GM21619 (cell line): Measurements from ENCODE around the gene CIART.
"Not testable (repeated sequence)": the region's sequence is repeated elsewhere in the genome, so short reads cannot be mapped to it uniquely, and the experiment has no call there.

ENCODE experiments used
- ATAC-seq: cut with Tn5 transposase; IDR thresholded peaks from one replicate; pipeline ENCODE4 v1.9.1; 2021; ENCODE audit not compliant: unreplicated experiment

Gene CIART

DNA sequence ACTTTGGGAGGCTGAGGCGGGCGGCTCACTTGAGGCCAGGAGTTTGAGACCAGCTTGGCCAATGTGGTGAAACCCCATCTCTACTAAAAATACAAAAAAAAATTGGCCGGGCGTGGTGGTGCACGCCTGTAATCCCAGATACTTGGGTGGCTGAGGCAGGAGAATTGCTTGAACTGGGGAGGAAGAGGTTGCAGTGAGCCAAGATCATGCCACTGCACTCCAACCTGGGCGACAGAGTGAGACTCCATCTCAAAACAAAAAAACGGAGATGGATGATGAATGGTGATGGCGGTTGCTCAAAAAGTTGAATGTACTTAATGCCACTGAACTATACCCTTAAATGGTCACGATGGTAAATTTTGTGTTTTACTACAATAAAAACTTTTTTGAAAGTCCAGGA, 26.2 kb downstream of the CIART start:
- not testable (repeated sequence) for ATAC-seq

DNA sequence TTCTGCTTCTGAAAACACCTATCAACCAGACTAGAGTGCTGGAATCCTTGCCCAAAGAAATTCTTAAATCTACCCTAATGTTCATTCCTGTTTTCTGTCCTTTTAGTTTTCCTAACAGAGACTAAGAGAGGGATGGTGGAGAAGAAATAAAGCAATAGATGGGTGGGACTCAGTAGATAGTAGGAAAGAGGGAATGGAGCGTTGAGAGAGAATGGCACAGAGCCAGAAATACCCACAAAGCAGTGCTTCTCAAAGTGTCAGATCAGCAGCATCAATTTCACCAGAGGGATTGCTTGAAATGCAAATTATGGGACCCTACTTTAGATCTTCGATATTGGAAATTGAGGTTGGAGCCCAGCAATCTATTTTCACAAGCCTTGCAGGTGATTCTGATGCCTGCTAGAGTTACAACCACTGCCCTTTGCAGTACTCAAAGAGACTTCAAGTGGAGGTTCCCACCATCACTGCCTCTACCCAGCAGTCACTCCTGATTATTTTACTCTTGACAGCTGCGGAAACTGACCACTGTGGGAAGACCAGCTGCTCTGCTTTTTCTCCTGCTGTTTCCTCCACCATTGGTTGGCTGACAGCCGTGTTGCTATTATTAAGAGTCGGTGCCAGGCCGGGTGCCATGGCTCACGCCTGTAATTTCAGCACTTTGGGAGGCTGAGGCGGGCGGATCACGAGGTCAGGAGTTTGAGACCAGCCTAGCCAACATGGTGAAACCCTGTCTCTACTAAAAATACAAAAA, 27.6 kb downstream of the CIART start:
- ATAC-seq, result no peak

GRCh38 chr1:150311762-150312161, 29.4 kb downstream of the CIART start:
- ATAC-seq, result no peak

DNA sequence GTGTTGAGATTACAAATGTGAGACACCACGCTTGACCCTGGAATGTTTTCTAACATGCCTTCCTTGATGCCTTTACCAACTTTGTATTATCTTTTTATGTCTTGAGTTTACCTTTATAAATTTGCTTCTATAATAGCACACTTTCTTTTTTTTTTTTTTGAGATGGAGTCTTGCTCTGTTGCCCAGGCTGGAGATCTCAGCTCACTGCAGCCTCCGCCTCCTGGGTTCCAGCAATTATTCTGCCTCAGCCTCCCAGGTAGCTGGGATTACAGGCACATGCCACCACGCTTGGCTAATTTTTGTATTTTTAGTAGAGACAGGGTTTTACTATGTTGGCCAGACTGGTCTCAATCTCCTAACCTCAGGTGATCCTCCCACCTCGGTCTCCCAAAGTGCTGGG, 32.3 kb downstream of the CIART start:
- ATAC-seq, result not testable (repeated sequence)

DNA sequence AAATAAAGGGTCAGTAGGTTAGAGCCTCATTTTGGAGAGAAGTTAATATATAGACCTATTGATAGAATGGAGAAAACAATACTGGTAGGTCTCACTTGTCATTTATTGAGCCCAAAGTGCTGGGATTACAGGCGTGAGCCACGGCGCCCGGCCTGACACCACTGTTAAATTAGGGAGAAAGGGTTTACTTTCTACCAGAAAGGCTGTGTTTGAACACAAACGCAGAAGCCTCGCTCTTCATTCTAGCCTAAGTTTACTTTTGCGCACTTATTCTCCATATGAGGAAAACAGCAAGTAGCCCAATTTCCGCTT, 38.3 kb downstream of the CIART start:
- ATAC-seq, result no peak

GRCh38 chr1:150321826-150322166, 39.4 kb downstream of the CIART start:
- ATAC-seq, result no peak

DNA sequence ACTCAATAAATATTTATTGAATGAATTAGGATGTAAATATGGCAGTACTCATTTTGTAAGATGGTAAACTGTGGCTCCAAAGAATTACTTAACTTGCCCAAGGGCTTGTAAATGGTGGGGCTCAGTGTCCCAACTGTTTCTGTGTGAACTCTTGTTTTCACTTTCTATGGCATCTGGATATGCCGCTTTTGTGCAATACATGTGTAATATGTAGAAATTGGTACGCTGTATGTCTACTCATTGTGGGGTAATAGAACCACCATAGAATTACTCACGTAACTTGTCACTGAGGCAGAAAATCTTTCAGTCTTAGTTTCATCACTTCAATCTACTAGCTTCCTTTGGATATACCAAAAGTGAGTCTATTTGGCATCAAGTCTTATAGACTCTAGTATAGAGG, 40.0 kb downstream of the CIART start:
- ATAC-seq, result no peak

- no peak for ATAC-seq
Measured at GRCh38 chr1:150332651-150333290, 50.4 kb downstream of the CIART start.
